SH-SY5Y (cell line): ENCODE data around the gene ETFB.

Source experiments
- GATA2 ChIP-seq: IDR thresholded peaks from 2 replicates; pipeline ENCODE4 v1.6.1; 2011; ENCODE audit warnings: mild to moderate bottlenecking, low read depth, low read length
- GATA3 ChIP-seq: IDR thresholded peaks from 2 replicates; pipeline ENCODE4 v1.6.1; 2011; ENCODE audit warnings: low read depth, mild to moderate bottlenecking, low read length, moderate library complexity

DNA sequence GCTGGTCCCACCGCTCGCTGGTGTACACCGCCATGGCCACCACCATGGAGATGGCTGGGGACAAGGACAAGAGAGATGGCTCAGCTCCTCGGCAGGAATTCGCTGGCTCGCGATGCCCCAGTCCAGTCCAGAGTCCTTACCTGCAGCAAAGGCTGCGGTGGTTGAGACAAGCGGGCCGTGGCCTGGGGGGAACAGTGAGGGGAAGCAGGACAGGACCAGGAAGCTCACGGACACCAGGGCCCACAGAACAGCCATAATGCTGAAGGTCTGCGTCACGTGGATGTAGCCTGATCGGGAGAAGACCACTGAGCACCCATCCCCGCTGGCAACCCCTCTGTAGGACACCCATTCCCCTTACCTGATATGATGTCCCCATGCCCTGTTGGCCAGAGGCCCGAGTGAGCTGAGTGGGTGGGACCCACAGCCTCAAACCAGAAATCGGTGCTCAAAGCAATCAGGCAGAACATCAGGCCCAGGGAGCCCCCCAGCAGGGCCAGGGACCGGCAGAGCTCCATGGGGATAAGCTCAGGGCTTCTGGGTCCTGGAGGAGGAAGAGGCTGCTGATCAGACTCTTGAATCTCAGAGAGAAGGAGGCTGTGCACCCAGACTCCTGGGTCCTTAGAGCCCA, 5.9 kb upstream of the ETFB start:
- TF ChIP-seq GATA3 (no peak), GATA2 (no peak)
